Panc1 (cell line): ENCODE results near the gene TGDS. TPM values are rescaled to one million over a fixed set of nuclear protein-coding genes. Genes with fewer than 3 reads are reported as not detected.

ENCODE experiments used
- ATAC-seq: fragments of 200-7000 bp; cut with Tn5 transposase; 2 replicates; pipeline ENCODE4 v1.9.1; 2020; ENCODE audit warnings: mild to moderate bottlenecking, moderate library complexity
- BruUV-seq: library from RNA; stranded (reverse); fragments of 400-500 nt; replicated peaks from 2 replicates; lab custom pipeline; 2021; lab: Mats Ljungman, UMichigan
- CTCF ChIA-PET: fragments of 300-600 bp; sonication (Branson Sonifier 250); formaldehyde crosslinking; loops from one replicate; lab custom pipeline; 2022; ENCODE audit warnings: antibody characterized with exemption; lab: Charles Lee
- POLR2A ChIA-PET: fragments of 300-600 bp; sonication (Branson Sonifier 250); formaldehyde crosslinking; loops from one replicate; lab custom pipeline; 2022; ENCODE audit warnings: antibody characterized with exemption; lab: Charles Lee
- DNase-seq: peaks from one replicate; pipeline ENCODE4 v3.0.0-alpha.2; 2010; ENCODE audit warnings: low read depth, low spot score
- H3K27ac ChIP-seq: 2 replicates; pipeline ENCODE4 v1.5.1; 2011; ENCODE audit warnings: mild to moderate bottlenecking, low read length, inconsistent platforms
- H3K27me3 ChIP-seq: fragments of 200-500 bp; sonication (Bioruptor generic); 2 replicates; pipeline ENCODE4 v1.6.0; 2014; ENCODE audit warnings: low read length, inconsistent platforms; ENCODE audit not compliant: control insufficient read depth, insufficient read depth
- H3K36me3 ChIP-seq: fragments of 200-500 bp; sonication (Bioruptor generic); 2 replicates; pipeline ENCODE4 v1.5.1; 2014; ENCODE audit warnings: inconsistent platforms, mild to moderate bottlenecking, low read length, moderate library complexity; ENCODE audit not compliant: control insufficient read depth, insufficient read depth
- H3K4me1 ChIP-seq: 2 replicates; pipeline ENCODE4 v1.5.1; 2011; ENCODE audit warnings: inconsistent platforms, mild to moderate bottlenecking, low read length, moderate library complexity; ENCODE audit not compliant: control insufficient read depth, insufficient read depth
- H3K4me3 ChIP-seq, 2 experiments: 2 replicates each; pipeline ENCODE4 v1.5.1; 2011 to 2012; ENCODE audit warnings: low read depth in 2 of 2, low read length in 2 of 2, mild to moderate bottlenecking in 2 of 2, inconsistent platforms in 1 of 2, moderate library complexity in 1 of 2
- H3K9me3 ChIP-seq: fragments of 200-500 bp; sonication (Bioruptor generic); 2 replicates; pipeline ENCODE4 v1.5.1; 2014; ENCODE audit warnings: low read depth, mild to moderate bottlenecking, inconsistent platforms, low read length, moderate library complexity; ENCODE audit not compliant: control insufficient read depth, insufficient read depth
- CTCF ChIP-seq: fragments of 450-650 bp; IDR thresholded peaks from 2 replicates; pipeline ENCODE4 v1.5.1; 2017; ENCODE audit warnings: mild to moderate bottlenecking
- POLR2AphosphoS5 ChIP-seq: IDR thresholded peaks from 2 replicates; pipeline ENCODE4 v1.6.1; 2012; ENCODE audit warnings: mild to moderate bottlenecking, low read depth, low read length, moderate library complexity
- SIN3A ChIP-seq: IDR thresholded peaks from 2 replicates; pipeline ENCODE4 v1.6.1; 2012; ENCODE audit warnings: low read depth, mild to moderate bottlenecking, low read length, moderate library complexity, borderline replicate concordance; ENCODE audit not compliant: insufficient read depth
- TCF7L2 ChIP-seq: IDR thresholded peaks from 2 replicates; pipeline ENCODE4 v1.6.1; 2011; ENCODE audit warnings: mild to moderate bottlenecking, low read depth, low read length, inconsistent platforms
- in situ Hi-C: cut with HindIII; loops from 2 replicates; pipeline ENCODE4 v1.10.0; 2016; ENCODE audit warnings: low sequenced_read_pairs, low pct_unique_long_range_greater_than_20kb
- intact Hi-C: fragments of 100-400 bp; cut with micrococcal nuclease; formaldehyde crosslinking; loops from one replicate; pipeline ENCODE4 v1.10.0; 2022; ENCODE audit not compliant: unreplicated experiment
- total RNA-seq: library from RNA; stranded (reverse); gene quantifications from one replicate; pipeline ENCODE4 v1.2.1, GENCODE V29; 2021; ENCODE audit not compliant: unreplicated experiment
- TF ChIP-seq, protein P1 (sequence below), 2 experiments: IDR thresholded peaks; 2 replicates each; pipeline ENCODE4 v1.6.1; 2011 to 2012; ENCODE audit warnings: low read depth in 2 of 2, control low read depth in 1 of 2, low read length in 1 of 2, mild to moderate bottlenecking in 1 of 2, moderate library complexity in 1 of 2; ENCODE audit not compliant: insufficient read depth in 1 of 2

TGDS gene
- total RNA-seq, 1 experiment from 2014 or later = 7.9 TPM

- intact Hi-C loops = no loop called here
Measured at GRCh38 chr13:94552095-94552494, 43.9 kb downstream of the TGDS start.

DNA sequence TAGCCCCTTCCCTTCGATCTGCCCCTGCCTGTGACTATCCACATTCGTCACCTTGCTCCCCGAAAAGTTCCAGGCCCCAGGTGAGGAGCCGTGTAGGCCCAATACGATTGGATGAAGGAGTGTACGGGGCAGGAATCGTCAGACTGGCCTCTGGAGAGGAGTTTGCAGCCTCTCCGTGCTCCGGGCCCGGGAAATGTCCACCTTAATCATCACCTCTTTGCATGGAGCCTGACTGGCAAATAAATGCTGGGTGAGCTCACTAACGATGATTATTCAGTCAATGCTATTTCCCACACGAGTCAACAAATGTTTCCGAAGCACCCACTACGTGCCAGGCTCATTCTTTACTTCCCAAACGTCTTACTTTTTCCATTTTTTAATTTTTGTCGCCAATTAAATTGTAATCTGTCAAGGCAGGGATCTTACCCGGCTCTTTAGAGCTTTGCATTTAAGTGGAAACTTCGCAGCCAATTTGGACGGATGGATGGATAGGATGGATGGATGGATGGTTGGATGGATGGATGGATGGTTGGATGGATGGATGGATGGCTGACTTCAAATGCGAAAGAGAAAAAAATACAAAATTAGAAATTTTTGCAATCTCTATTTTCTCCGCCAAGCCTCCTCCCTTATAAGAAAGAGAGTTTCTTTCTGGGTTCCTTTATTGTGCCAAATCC lies 45.8 kb downstream of the TGDS start:
- ATAC-seq (peak; percentile 53), DNase-seq (peak; percentile 5)
- TF ChIP-seq, protein P1, sequence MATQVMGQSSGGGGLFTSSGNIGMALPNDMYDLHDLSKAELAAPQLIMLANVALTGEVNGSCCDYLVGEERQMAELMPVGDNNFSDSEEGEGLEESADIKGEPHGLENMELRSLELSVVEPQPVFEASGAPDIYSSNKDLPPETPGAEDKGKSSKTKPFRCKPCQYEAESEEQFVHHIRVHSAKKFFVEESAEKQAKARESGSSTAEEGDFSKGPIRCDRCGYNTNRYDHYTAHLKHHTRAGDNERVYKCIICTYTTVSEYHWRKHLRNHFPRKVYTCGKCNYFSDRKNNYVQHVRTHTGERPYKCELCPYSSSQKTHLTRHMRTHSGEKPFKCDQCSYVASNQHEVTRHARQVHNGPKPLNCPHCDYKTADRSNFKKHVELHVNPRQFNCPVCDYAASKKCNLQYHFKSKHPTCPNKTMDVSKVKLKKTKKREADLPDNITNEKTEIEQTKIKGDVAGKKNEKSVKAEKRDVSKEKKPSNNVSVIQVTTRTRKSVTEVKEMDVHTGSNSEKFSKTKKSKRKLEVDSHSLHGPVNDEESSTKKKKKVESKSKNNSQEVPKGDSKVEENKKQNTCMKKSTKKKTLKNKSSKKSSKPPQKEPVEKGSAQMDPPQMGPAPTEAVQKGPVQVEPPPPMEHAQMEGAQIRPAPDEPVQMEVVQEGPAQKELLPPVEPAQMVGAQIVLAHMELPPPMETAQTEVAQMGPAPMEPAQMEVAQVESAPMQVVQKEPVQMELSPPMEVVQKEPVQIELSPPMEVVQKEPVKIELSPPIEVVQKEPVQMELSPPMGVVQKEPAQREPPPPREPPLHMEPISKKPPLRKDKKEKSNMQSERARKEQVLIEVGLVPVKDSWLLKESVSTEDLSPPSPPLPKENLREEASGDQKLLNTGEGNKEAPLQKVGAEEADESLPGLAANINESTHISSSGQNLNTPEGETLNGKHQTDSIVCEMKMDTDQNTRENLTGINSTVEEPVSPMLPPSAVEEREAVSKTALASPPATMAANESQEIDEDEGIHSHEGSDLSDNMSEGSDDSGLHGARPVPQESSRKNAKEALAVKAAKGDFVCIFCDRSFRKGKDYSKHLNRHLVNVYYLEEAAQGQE (IDR thresholded peaks at IDR 0.05; ENCODE audit: insufficient read depth in 1 of 2, low read depth in 2 of 2, low read length in 1 of 2) = no peak
- TF ChIP-seq TCF7L2 (no peak), CTCF (no peak), SIN3A (no peak), POLR2AphosphoS5 (no peak)
- in situ Hi-C loops = no loop called here
- Histone ChIP-seq H3K4me3 (peak overlapping the region; percentile 62 to 75), H3K4me1 (peaks cover 4% of the 10 kb centered on the region), H3K27me3 (no peaks in the 10 kb centered on the region), H3K36me3 (no peaks in the 10 kb centered on the region), H3K9me3 (no peaks in the 10 kb centered on the region), H3K27ac (peak overlapping the region; percentile 72)
- intact Hi-C loops = no loop called here
- POLR2A ChIA-PET = no interaction called here
- CTCF ChIA-PET = interaction anchor here (0.6 kb wide), 1 partner anchor 565 kb away, joined by 3 read pairs; no protein-coding TSS in a partner anchor
- BruUV-seq = no TSS peak

More at GRCh38 chr13:94552095-94552494, 43.9 kb downstream of the TGDS start:
- Histone ChIP-seq H3K9me3 (no peaks in the 10 kb centered on the region), H3K36me3 (no peaks in the 10 kb centered on the region), H3K4me1 (peaks cover 4% of the 10 kb centered on the region), H3K4me3 (no peak overlapping the region), H3K27ac (no peak overlapping the region), H3K27me3 (no peaks in the 10 kb centered on the region)
- no peak for DNase-seq
- ChIA-PET CTCF (no interaction called here), POLR2A (no interaction called here)
- no peak for ATAC-seq
- no peak for TF ChIP-seq TCF7L2
- TF ChIP-seq, protein P1 (IDR thresholded peaks at IDR 0.05; ENCODE audit: insufficient read depth in 1 of 2, low read depth in 2 of 2, low read length in 1 of 2) = no peak
- no peak for TF ChIP-seq POLR2AphosphoS5
- no peak for TF ChIP-seq CTCF
- TF ChIP-seq SIN3A = no peak
- in situ Hi-C loops = no loop called here
- no TSS peak for BruUV-seq
